Astrocyte of the cerebellum (primary cell): ENCODE results near the gene AADACL4.

ENCODE experiments used
- DNase-seq: peaks from one replicate; pipeline ENCODE4 v3.0.0-alpha.2; 2011; ENCODE audit warnings: low read depth
- H3K4me3 ChIP-seq: 2 replicates; pipeline ENCODE4 v1.5.1; 2011; ENCODE audit warnings: mild to moderate bottlenecking, low read depth, low read length, moderate library complexity
- in situ Hi-C: cut with HindIII; loops from 2 replicates; pipeline ENCODE4 v1.10.0; 2017; ENCODE audit warnings: low sequenced_read_pairs
- TF ChIP-seq, protein P1 (sequence below): IDR thresholded peaks from 2 replicates; pipeline ENCODE4 v1.5.1; 2012; ENCODE audit warnings: low read length, low read depth, moderate library complexity, mild to moderate bottlenecking; ENCODE audit errors: missing control alignments

AADACL4 gene

DNA sequence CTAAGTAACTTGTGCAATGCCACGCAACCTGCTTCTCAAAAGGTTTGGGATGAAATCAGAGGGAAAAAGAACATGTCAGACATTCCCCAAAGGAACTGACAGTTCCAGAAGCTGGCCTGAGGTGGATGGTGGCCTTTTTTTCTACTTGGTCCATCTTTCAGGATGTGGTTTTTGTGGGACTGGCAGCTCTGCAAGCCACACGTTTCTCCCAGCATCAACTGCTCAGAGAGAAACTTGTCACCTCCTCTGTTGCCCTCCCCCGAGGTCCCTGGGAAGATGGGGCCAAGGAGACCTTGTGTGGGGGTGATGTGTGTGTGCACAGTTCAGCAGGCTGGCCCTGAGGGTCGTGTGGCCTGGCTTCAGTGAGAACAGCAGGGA is 23.4 kb upstream of the AADACL4 start:
- no peak overlapping the region for H3K4me3 ChIP-seq
- in situ Hi-C loops, result no loop called here
- TF ChIP-seq, protein P1, sequence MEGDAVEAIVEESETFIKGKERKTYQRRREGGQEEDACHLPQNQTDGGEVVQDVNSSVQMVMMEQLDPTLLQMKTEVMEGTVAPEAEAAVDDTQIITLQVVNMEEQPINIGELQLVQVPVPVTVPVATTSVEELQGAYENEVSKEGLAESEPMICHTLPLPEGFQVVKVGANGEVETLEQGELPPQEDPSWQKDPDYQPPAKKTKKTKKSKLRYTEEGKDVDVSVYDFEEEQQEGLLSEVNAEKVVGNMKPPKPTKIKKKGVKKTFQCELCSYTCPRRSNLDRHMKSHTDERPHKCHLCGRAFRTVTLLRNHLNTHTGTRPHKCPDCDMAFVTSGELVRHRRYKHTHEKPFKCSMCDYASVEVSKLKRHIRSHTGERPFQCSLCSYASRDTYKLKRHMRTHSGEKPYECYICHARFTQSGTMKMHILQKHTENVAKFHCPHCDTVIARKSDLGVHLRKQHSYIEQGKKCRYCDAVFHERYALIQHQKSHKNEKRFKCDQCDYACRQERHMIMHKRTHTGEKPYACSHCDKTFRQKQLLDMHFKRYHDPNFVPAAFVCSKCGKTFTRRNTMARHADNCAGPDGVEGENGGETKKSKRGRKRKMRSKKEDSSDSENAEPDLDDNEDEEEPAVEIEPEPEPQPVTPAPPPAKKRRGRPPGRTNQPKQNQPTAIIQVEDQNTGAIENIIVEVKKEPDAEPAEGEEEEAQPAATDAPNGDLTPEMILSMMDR, result no peak
- DNase-seq, result no peak

DNA sequence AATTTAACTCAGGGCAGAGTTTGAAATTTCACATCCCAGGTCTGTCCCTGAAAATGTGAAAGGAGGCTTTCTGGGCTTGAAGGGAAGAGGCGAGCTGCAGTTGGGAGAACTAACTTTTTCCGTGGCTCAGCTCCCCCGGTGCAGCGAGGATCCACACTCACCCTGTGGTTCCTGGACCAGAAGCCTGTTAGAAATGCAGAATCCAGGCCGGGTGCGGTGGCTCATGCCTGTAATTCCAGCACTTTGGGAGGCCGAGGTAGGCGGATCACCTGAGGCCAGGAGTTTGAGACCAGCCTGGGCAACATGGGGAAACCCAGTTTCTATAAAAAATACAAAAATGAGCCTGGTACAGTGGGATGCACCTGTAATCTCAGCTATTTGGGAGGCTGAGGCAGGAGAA is 23.0 kb upstream of the AADACL4 start:
- H3K4me3 ChIP-seq, result no peak overlapping the region
- DNase-seq, result no peak
- TF ChIP-seq, protein P1, result no peak
- in situ Hi-C loops, result no loop called here

DNA sequence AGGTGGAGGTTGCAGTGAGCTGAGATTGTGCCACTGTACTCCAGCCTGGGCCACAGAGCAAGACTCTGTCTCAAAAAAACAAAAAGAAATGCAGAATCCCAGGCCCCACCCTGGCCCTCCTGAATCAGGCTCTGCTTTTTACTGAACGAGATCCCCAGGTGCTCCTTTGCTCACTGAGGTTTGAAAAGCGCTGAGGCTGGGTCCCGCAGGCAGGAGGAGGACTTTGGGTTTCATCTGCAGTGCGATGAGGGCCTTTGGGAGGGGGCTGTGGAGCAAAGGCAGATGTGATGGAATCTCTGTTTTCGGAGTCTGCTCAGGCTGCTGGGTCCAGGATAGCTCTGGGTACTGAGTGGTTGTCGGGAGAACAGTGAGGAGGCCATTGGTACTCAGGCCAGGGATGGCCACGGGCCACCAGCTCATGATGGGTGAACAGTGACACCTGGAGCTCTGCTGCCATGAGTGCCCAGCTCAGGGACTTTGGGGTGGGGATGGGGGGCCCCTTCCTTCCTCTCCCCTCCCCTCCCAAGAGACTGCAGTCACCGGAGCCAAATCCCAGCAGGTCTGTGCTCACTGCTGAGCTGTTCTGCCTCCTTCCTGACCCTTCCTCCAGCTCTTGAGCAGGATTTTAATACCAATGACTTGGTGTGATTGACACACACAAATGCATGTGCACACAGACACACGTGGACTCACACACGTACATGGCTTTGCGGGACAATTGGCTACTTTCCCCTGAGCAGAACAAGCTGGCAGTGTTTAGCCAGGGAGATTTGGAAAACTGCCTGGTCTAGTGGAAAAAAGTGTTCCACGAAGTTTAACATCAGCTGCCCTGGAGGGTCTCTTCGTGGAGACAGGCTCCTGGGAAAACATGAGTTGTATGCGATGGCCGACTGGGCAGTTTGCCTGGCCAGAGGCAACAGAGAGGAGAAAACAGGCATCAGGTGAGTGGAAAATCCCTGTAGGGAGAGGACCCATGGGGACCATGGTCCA is 22.2 kb upstream of the AADACL4 start:
- H3K4me3 ChIP-seq, result no peak overlapping the region
- DNase-seq, result peak; percentile 50
- TF ChIP-seq, protein P1, result no peak
- in situ Hi-C loops, result no loop called here

DNA sequence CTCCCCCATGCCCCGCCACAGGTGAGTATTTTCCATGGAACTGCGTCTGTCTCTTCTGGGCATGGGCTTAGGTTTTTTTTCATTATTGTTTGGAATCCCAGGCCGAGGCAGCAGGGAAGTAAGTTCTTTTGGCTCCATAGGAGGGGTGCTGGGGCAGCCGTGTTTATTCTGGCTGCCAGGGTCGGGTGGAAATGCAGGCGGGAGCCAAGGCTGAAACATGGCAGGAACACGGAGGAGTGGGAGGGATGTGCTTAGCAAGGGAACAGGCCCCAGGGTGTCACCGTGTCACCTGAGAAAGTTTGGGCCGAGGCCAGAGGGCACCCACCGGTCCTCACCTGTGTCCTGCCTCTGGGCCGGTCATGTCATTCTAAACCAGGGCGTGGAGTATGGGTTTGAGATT is 21.4 kb upstream of the AADACL4 start:
- no peak overlapping the region for H3K4me3 ChIP-seq
- no peak for DNase-seq
- in situ Hi-C loops, result no loop called here
- TF ChIP-seq, protein P1, result no peak

DNA sequence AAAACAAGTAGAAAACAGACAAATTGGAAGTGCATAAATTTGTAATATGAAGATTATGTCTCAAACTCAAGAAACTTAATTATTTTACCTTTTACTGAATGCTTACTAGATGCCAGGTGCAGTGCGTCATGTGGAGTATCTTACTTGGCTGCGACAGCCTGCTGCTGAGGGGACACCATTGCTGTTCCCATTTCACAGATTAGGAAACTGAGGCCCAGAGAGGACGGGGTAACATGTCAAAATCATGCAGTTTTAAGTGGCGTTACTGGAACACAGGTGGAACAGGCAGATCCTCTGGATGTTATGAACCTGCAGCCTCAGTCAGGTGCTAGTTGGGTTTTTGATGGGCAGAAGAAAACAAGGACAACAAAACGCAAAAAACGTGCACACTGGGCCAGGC is 18.6 kb upstream of the AADACL4 start:
- DNase-seq, result no peak
- TF ChIP-seq, protein P1, result no peak
- no peak overlapping the region for H3K4me3 ChIP-seq
- in situ Hi-C loops, result no loop called here

DNA sequence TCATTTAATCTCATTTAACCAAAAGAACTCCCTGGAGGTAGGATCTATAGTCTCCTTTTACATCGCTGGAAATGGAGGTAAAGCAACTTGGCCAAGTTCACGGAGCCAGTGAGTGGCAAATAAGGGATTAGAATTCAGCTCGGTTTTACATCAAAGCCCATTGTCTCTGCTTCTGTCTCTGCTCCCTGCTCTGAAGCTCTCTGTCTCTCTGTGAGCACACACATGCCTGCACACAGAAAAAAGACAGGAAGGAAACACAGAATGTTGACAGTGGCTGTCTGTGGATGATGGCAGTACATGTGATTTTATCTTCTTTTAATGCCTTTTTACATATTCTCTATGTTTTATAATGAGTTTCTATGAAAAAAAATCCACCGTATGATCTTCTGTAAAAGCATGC is 17.0 kb upstream of the AADACL4 start:
- TF ChIP-seq, protein P1, result no peak
- in situ Hi-C loops, result no loop called here
- no peak overlapping the region for H3K4me3 ChIP-seq
- DNase-seq, result no peak
